HepG2 (cell line): ENCODE data around the gene ACOXL. TPM values are rescaled to one million over a fixed set of nuclear protein-coding genes. Genes with fewer than 3 reads are reported as not detected.

Experiments used
- ATAC-seq: fragments of 200-7000 bp; cut with Tn5 transposase; 3 replicates; pipeline ENCODE4 v1.9.1; 2020; ENCODE audit warnings: mild to moderate bottlenecking, moderate library complexity
- BruUV-seq: library from RNA; stranded (reverse); fragments of 400-500 nt; replicated peaks from 2 replicates; lab custom pipeline; 2021; lab: Mats Ljungman, UMichigan
- CTCF ChIA-PET: fragments of 300-600 bp; formaldehyde crosslinking; extraction: SDS; loops from one replicate; lab custom pipeline; 2021; ENCODE audit warnings: low total read pairs, inconsistent platforms, low intra/inter-chr PET ratio; lab: Yijun Ruan, JAX
- POLR2A ChIA-PET: fragments of 350-600 bp; sonication (Branson Sonifier 250); formaldehyde crosslinking; loops from one replicate; lab custom pipeline; 2020; ENCODE audit warnings: antibody characterized with exemption, inconsistent platforms; lab: Yijun Ruan, JAX
- DNase-seq: peaks from one replicate; pipeline ENCODE4 v3.0.0-alpha.2; 2015; ENCODE audit warnings: low spot score
- FAIRE-seq: peaks from 3 replicates; lab custom pipeline; 2011; peaks lifted over from hg19 to GRCh38; lab: Jason Lieb, UNC
- H2AFZ ChIP-seq: one replicate; pipeline ENCODE4 v1.6.1; 2011; ENCODE audit warnings: low read length, inconsistent platforms
- H3K27ac ChIP-seq: fragments of 300-600 bp; 3 replicates; pipeline ENCODE4 v1.8.0; 2011; ENCODE audit warnings: mixed run types, mild to moderate bottlenecking, mixed read lengths, low read length, inconsistent platforms; ENCODE audit not compliant: insufficient read depth; ENCODE audit errors: extremely low read length
- H3K27me3 ChIP-seq, 2 experiments: fragments of 200-600 bp in 1 of 2; 2 replicates in 1 of 2; 3 replicates in 1 of 2; pipeline versions ENCODE4 v1.6.0 to v1.8.0; 2011; ENCODE audit warnings: low read length in 2 of 2, mild to moderate bottlenecking in 2 of 2, moderate library complexity in 2 of 2, inconsistent platforms in 1 of 2; ENCODE audit not compliant: insufficient read depth in 2 of 2, control insufficient read depth in 1 of 2
- H3K36me3 ChIP-seq, 2 experiments: fragments of 200-600 bp in 1 of 2; replicated peaks in 1 of 2; 2 replicates in 1 of 2; 3 replicates in 1 of 2; pipeline versions ENCODE4 v1.5.1 to v1.8.0; 2011; ENCODE audit warnings: low read length in 2 of 2, inconsistent platforms in 1 of 2; ENCODE audit not compliant: insufficient read depth in 2 of 2, control insufficient read depth in 1 of 2
- H3K4me1 ChIP-seq: 2 replicates; pipeline ENCODE4 v1.5.1; 2012; ENCODE audit warnings: low read length, inconsistent platforms; ENCODE audit not compliant: insufficient read depth
- H3K4me2 ChIP-seq: 2 replicates; pipeline ENCODE4 v1.6.0; 2011; ENCODE audit warnings: low read depth, low read length, inconsistent platforms
- H3K4me3 ChIP-seq, 3 experiments: fragments of 200-600 bp in 1 of 3; sonication (generic), shearing (Covaris generic) in 1 of 3; replicated peaks in 1 of 3; 2 replicates each; pipeline ENCODE4 v1.5.1; 2011 to 2016; ENCODE audit warnings: low read length in 3 of 3, inconsistent platforms in 2 of 3, low read depth in 2 of 3, mild to moderate bottlenecking in 2 of 3, control low read depth in 1 of 3, mixed read lengths in 1 of 3; ENCODE audit not compliant: insufficient read depth in 1 of 3
- H3K79me2 ChIP-seq: one replicate; pipeline ENCODE4 v1.6.1; 2011; ENCODE audit warnings: low read length, inconsistent platforms; ENCODE audit not compliant: insufficient read depth
- H3K9ac ChIP-seq: 2 replicates; pipeline ENCODE4 v1.6.0; 2011; ENCODE audit warnings: mild to moderate bottlenecking, low read depth, low read length, inconsistent platforms; ENCODE audit not compliant: insufficient read depth
- H3K9me3 ChIP-seq: 2 replicates; pipeline ENCODE4 v1.5.1; 2012; ENCODE audit warnings: mild to moderate bottlenecking, low read length
- H4K20me1 ChIP-seq: 2 replicates; pipeline ENCODE4 v1.6.0; 2011; ENCODE audit warnings: inconsistent platforms, mild to moderate bottlenecking, low read length, moderate library complexity; ENCODE audit not compliant: insufficient read depth
- ARID3A ChIP-seq: IDR thresholded peaks from 2 replicates; pipeline ENCODE4 v1.6.1; 2012; ENCODE audit warnings: low read depth, low read length, improper control_type of control experiment
- ATF7 ChIP-seq, 2 experiments: fragments of 450-650 bp in 1 of 2; sonication (generic) in 1 of 2; formaldehyde crosslinking in 1 of 2; IDR thresholded peaks; 2 replicates each; pipeline versions ENCODE4 v1.4.0 to v1.6.1; 2016 to 2020; ENCODE audit warnings: antibody characterized with exemption in 1 of 2, mild to moderate bottlenecking in 1 of 2, missing genetic modification reagents in 1 of 2
- MLLT10 ChIP-seq: sonication (generic); formaldehyde crosslinking; IDR thresholded peaks from 2 replicates; pipeline ENCODE4 v1.4.0; 2020; ENCODE audit warnings: missing genetic modification reagents
- NCOR1 ChIP-seq: fragments of 200-600 bp; sonication (generic); IDR thresholded peaks from 2 replicates; pipeline ENCODE4 v1.7.0; 2017; ENCODE audit warnings: antibody characterized with exemption, low read length, borderline replicate concordance
- NFE2L1 ChIP-seq: sonication (generic); formaldehyde crosslinking; IDR thresholded peaks from 2 replicates; pipeline ENCODE4 v1.4.0; 2020; ENCODE audit warnings: missing genetic modification reagents, mild to moderate bottlenecking, borderline replicate concordance
- PLSCR1 ChIP-seq: sonication (generic); formaldehyde crosslinking; IDR thresholded peaks from 2 replicates; pipeline ENCODE4 v1.5.0; 2020; ENCODE audit warnings: missing genetic modification reagents, mild to moderate bottlenecking, borderline replicate concordance
- SMAD3 ChIP-seq: sonication (generic); formaldehyde crosslinking; IDR thresholded peaks from 2 replicates; pipeline ENCODE4 v1.4.0; 2020; ENCODE audit warnings: missing genetic modification reagents
- SNRNP70 ChIP-seq: fragments of 200-400 bp; formaldehyde crosslinking; IDR thresholded peaks from 2 replicates; pipeline ENCODE4 v1.6.1; 2017; ENCODE audit warnings: mild to moderate bottlenecking, low read depth, low read length, moderate library complexity
- ZEB1 ChIP-seq: IDR thresholded peaks from 2 replicates; pipeline ENCODE4 v1.6.1; 2012; ENCODE audit warnings: mild to moderate bottlenecking, low read depth, inconsistent platforms; ENCODE audit not compliant: insufficient replicate concordance
- ZNF569 ChIP-seq: sonication (generic); formaldehyde crosslinking; IDR thresholded peaks from 2 replicates; pipeline ENCODE4 v1.5.0; 2020; ENCODE audit warnings: mild to moderate bottlenecking, missing genetic modification reagents, moderate library complexity, borderline replicate concordance
- ZNF605 ChIP-seq: sonication (generic); formaldehyde crosslinking; IDR thresholded peaks from 2 replicates; pipeline ENCODE4 v1.8.0; 2022; ENCODE audit warnings: mild to moderate bottlenecking, missing genetic modification reagents
- ZNF674 ChIP-seq: sonication (generic); formaldehyde crosslinking; IDR thresholded peaks from 2 replicates; pipeline ENCODE4 v1.5.0; 2020; ENCODE audit warnings: low read depth, mild to moderate bottlenecking, missing genetic modification reagents
- ZNF850 ChIP-seq: sonication (generic); formaldehyde crosslinking; conservative IDR thresholded peaks from 2 replicates; pipeline ENCODE4 v1.9.0; 2021; ENCODE audit warnings: mild to moderate bottlenecking, missing genetic modification reagents
- ZNF883 ChIP-seq: sonication (generic); formaldehyde crosslinking; IDR thresholded peaks from 2 replicates; pipeline ENCODE4 v1.5.1; 2020; ENCODE audit warnings: mild to moderate bottlenecking, missing genetic modification reagents; ENCODE audit errors: not compliant biosample characterization
- WGBS: methylation state at CpG from one replicate; pipeline ENCODE4 v1.1.6; 2017; ENCODE audit warnings: low lambda C conversion rate; 5-methylcytosine and 5-hydroxymethylcytosine counted together
- in situ Hi-C: cut with HindIII; loops from 2 replicates; pipeline ENCODE4 v1.10.0; 2017; ENCODE audit warnings: low pct_unique_long_range_greater_than_20kb; ENCODE audit not compliant: extremely low pct_ligation_motif_present
- intact Hi-C: fragments of 100-400 bp; cut with micrococcal nuclease; formaldehyde crosslinking; loops from one replicate; pipeline ENCODE4 v1.10.0; 2022; ENCODE audit not compliant: unreplicated experiment
- polyA plus RNA-seq, 8 experiments: library from polyadenylated mRNA; depleted of rRNA in 3 of 8; stranded (reverse) in 7 of 8; unstranded in 1 of 8; fragments of >200 nt; fragmentation: Illumina TruSeq in 4 of 8; extraction: Trizol in 4 of 8; gene quantifications; 2 replicates each; pipeline versions ENCODE4 v1.2.1 to v1.2.3, GENCODE V29; 2011 to 2016; ENCODE audit warnings: low read depth in 4 of 8, missing spikeins in 1 of 8, mixed read lengths in 1 of 8; ENCODE audit not compliant: insufficient read depth in 1 of 8
- total RNA-seq, 5 experiments: library from RNA; depleted of rRNA; stranded (reverse); fragments of >200 nt; fragmentation: Illumina TruSeq; extraction: Trizol; gene quantifications; 2 replicates each; pipeline ENCODE4 v1.2.3, GENCODE V29; 2016; ENCODE audit warnings: low read depth in 1 of 5
- TF ChIP-seq, protein P1 (sequence below): sonication (generic); formaldehyde crosslinking; IDR thresholded peaks from 2 replicates; pipeline ENCODE4 v1.9.0; 2021; ENCODE audit warnings: missing genetic modification reagents, borderline replicate concordance
- TF ChIP-seq, protein P2 (sequence below): sonication (generic); formaldehyde crosslinking; IDR thresholded peaks from 2 replicates; pipeline ENCODE4 v1.4.0; 2020; ENCODE audit warnings: missing genetic modification reagents
- TF ChIP-seq, protein P3 (sequence below): sonication (generic); formaldehyde crosslinking; IDR thresholded peaks from 2 replicates; pipeline ENCODE4 v1.5.0; 2020; ENCODE audit warnings: missing genetic modification reagents, mild to moderate bottlenecking, borderline replicate concordance

Gene ACOXL
- total and polyA plus RNA-seq, 2 of the 13 experiments (the other 11 are each of a cell fraction or from before 2014, with no cell fraction given), result not detected

DNA sequence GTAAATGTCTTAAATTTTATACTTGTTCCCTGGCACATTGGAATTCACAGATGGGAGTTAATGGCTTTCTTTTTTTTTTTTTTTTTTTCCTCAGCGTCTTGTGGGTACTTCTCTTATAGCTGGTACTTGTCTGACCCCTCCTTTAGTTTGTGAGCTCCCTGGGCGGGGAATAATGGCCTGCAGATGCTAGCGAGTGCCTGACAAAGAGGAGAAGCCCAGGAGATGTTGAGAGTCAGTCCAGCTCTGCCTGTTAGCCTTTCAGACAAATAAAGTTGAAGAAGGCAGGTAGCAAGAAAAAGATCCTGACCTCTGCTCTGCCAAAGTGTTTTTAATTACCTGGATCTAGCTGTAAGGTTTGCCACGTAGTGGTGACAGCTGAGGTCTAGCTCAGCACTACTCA lies 395.0 kb downstream of the ACOXL start:
- TF ChIP-seq ZNF569 (CRISPR knock-in tag) (no peak), ZNF605 (CRISPR knock-in tag) (no peak), ZNF883 (CRISPR knock-in tag) (no peak), NFE2L1 (no peak), ZNF674 (CRISPR knock-in tag) (no peak), NCOR1 (no peak), ZEB1 (no peak), ATF7 (IDR thresholded peaks at IDR 0.05) (no peak), ATF7 (CRISPR knock-in tag; IDR thresholded peaks at IDR 0.05) (no peak), SNRNP70 (no peak), SMAD3 (no peak), MLLT10 (CRISPR knock-in tag) (no peak), ZNF850 (CRISPR knock-in tag) (no peak), PLSCR1 (CRISPR knock-in tag) (no peak), ARID3A (no peak)
- TF ChIP-seq, protein P1, sequence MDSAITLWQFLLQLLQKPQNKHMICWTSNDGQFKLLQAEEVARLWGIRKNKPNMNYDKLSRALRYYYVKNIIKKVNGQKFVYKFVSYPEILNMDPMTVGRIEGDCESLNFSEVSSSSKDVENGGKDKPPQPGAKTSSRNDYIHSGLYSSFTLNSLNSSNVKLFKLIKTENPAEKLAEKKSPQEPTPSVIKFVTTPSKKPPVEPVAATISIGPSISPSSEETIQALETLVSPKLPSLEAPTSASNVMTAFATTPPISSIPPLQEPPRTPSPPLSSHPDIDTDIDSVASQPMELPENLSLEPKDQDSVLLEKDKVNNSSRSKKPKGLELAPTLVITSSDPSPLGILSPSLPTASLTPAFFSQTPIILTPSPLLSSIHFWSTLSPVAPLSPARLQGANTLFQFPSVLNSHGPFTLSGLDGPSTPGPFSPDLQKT (CRISPR knock-in tag), result no peak
- TF ChIP-seq, protein P2, sequence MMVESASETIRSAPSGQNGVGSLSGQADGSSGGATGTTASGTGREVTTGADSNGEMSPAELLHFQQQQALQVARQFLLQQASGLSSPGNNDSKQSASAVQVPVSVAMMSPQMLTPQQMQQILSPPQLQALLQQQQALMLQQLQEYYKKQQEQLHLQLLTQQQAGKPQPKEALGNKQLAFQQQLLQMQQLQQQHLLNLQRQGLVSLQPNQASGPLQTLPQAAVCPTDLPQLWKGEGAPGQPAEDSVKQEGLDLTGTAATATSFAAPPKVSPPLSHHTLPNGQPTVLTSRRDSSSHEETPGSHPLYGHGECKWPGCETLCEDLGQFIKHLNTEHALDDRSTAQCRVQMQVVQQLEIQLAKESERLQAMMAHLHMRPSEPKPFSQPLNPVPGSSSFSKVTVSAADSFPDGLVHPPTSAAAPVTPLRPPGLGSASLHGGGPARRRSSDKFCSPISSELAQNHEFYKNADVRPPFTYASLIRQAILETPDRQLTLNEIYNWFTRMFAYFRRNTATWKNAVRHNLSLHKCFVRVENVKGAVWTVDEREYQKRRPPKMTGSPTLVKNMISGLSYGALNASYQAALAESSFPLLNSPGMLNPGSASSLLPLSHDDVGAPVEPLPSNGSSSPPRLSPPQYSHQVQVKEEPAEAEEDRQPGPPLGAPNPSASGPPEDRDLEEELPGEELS (CRISPR knock-in tag), result no peak
- TF ChIP-seq, protein P3, sequence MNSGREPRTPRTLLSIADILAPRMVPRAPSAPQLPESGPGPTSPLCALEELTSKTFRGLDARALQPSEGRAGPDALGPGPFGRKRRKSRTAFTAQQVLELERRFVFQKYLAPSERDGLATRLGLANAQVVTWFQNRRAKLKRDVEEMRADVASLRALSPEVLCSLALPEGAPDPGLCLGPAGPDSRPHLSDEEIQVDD, result no peak
- Histone ChIP-seq H3K9me3 (no peaks in the 10 kb centered on the region), H3K79me2 (peaks cover 67% of the 10 kb centered on the region), H3K27me3 (no peaks in the 10 kb centered on the region), H3K27ac (no peak overlapping the region), H3K4me1 (peaks cover 36% of the 10 kb centered on the region), H2AFZ (no peak overlapping the region), H3K4me2 (no peak overlapping the region), H3K36me3 (peaks cover 14 to 70% of the 10 kb centered on the region in 2 experiments), H4K20me1 (0 out of 2 replicates have a peak, but pooled peaks cover 4% of the 10 kb centered on the region), H3K4me3 (no peak overlapping the region), H3K9ac (no peak overlapping the region)
- ChIA-PET CTCF (no interaction called here), POLR2A (interaction anchor here (0.6 kb wide), 2 partner anchors 51 to 61 kb away, joined by 3 to 5 read pairs; no protein-coding TSS in a partner anchor)
- in situ Hi-C loops (no loop called here), intact Hi-C loops (loop anchor here (10.0 kb wide), 1 partner anchor 447 kb away; no protein-coding TSS in a partner anchor)
- 92% methylated on average over 4 of the region's 4 CpGs for WGBS
- ATAC-seq, result no peak
- DNase-seq, result no peak
- no peak for FAIRE-seq
- BruUV-seq, result no TSS peak
